GM19240 (cell line): ENCODE data around the gene EMSY.

ENCODE experiments used
- DNase-seq: peaks from one replicate; pipeline ENCODE4 v3.0.0; 2011; ENCODE audit warnings: low spot score; ENCODE audit not compliant: insufficient read length

Gene EMSY

GRCh38 chr11:76523786-76524436 lies 79.1 kb downstream of the EMSY start:
- no peak for DNase-seq

GRCh38 chr11:76524461-76524860 lies 79.6 kb downstream of the EMSY start:
- no peak for DNase-seq

GRCh38 chr11:76524919-76525318 lies 80.1 kb downstream of the EMSY start:
- no peak for DNase-seq

- DNase-seq = no peak
Measured at GRCh38 chr11:76526878-76527277, 82.1 kb downstream of the EMSY start.

GRCh38 chr11:76542436-76542835 lies 97.6 kb downstream of the EMSY start:
- no peak for DNase-seq

GRCh38 chr11:76543006-76543703 lies 98.3 kb downstream of the EMSY start:
- DNase-seq = no peak

GRCh38 chr11:76550781-76551180 lies 106.0 kb downstream of the EMSY start:
- DNase-seq = no peak

GRCh38 chr11:76551400-76551799 lies 106.6 kb downstream of the EMSY start:
- DNase-seq = no peak

GRCh38 chr11:76552987-76553386 lies 108.2 kb downstream of the EMSY start:
- no peak for DNase-seq

GRCh38 chr11:76553554-76554476 lies 109.0 kb downstream of the EMSY start:
- no peak for DNase-seq

- no peak for DNase-seq
Measured at GRCh38 chr11:76554767-76555166, 109.9 kb downstream of the EMSY start.

GRCh38 chr11:76557466-76557865 lies 112.6 kb downstream of the EMSY start:
- DNase-seq = no peak

- no peak for DNase-seq
Measured at GRCh38 chr11:76558473-76558872, 113.7 kb downstream of the EMSY start.

- no peak for DNase-seq
Measured at GRCh38 chr11:76558891-76559290, 114.1 kb downstream of the EMSY start.

- no peak for DNase-seq
Measured at GRCh38 chr11:76559346-76559745, 114.5 kb downstream of the EMSY start.

GRCh38 chr11:76560219-76560618 lies 115.4 kb downstream of the EMSY start:
- no peak for DNase-seq

GRCh38 chr11:76561245-76561644 lies 116.4 kb downstream of the EMSY start:
- no peak for DNase-seq

- no peak for DNase-seq
Measured at GRCh38 chr11:76562541-76562940, 117.7 kb downstream of the EMSY start.

- no peak for DNase-seq
Measured at GRCh38 chr11:76564364-76564763, 119.5 kb downstream of the EMSY start.

GRCh38 chr11:76566811-76567210 lies 122.0 kb downstream of the EMSY start:
- DNase-seq = no peak

GRCh38 chr11:76567261-76567660 lies 122.4 kb downstream of the EMSY start:
- no peak for DNase-seq

GRCh38 chr11:76568139-76568538 lies 123.3 kb downstream of the EMSY start:
- no peak for DNase-seq
